Eye (tissue), 1 donor: ENCODE measurements around the gene TMEM266.

Experiments
- DNase-seq: peaks from one replicate; pipeline ENCODE4 v3.0.0-alpha.2; 2015

Gene TMEM266

GRCh38 chr15:76138436-76138835 lies 78.7 kb downstream of the TMEM266 start:
- no peak for DNase-seq

- peak; percentile 93 for DNase-seq
These were observed 79.7 kb downstream of the TMEM266 start for GRCh38 chr15:76139368-76140073.

- no peak for DNase-seq
These were observed 80.3 kb downstream of the TMEM266 start for GRCh38 chr15:76140074-76140464.

- DNase-seq, result no peak
These were observed 87.0 kb downstream of the TMEM266 start for GRCh38 chr15:76146812-76147211.

DNA sequence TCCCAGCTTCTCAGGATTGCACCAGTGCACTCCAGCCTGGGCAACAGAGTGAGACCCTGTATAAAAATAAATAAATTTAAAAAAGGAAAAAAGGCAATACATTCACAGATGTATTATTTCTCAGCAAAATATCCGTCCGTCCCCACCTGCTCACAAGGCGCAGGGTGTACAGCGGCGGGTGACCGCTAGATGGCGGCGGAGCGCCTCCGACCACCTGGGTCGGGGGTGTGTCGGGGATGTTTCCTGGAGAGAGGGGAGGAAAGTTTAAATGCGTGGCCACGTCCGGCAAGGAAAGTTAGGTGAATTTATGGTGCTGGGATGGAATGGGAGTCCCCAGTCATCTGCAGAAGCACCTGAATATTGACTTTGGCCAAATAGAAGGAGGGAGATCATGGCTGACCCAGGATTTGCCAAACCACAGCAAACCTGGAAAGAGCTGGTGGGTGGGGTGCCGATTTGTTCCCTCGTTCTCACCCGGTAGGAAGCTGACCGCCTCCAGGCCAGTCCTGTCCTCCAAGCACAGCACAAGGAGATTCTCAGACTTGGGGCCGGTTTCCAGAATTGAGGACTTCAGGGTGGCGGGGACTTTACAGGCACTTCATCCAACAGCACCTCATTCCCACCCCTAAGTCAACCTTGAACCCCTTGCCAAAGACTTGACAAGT lies 88.3 kb downstream of the TMEM266 start:
- DNase-seq, result peak; percentile 71

DNA sequence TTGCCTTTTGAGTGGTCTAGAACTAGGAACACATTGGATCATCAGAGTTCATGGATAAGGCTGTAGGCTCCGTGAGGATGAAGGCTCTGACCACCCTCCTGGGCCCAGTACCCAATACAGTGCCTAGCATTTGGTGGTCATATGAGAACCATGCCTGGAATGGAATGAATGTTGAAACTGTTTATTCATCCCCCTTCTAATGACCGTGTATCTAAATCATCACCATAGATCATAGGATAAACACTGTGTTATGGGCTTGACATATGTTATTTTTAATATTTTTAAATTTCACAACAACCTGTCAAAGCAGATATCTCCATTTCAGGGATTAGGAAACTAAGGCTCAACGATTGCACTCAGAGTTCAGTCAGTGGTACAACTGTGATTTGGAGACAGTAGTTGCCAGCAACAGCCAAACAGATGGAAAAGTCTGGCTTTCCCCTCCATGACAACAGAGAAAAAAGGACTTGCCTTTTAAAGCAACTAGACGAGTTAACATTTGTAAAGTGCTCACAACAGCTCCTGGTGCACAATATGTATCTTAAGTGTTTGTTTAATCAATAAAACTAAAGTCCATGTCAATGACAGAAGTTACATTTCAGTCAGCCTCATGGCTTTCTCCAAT lies 89.6 kb downstream of the TMEM266 start:
- DNase-seq, result no peak

- no peak for DNase-seq
These were observed 90.7 kb downstream of the TMEM266 start for GRCh38 chr15:76150513-76150912.

- peak; percentile 93 for DNase-seq
These were observed 91.3 kb downstream of the TMEM266 start for GRCh38 chr15:76150971-76151598.

DNA sequence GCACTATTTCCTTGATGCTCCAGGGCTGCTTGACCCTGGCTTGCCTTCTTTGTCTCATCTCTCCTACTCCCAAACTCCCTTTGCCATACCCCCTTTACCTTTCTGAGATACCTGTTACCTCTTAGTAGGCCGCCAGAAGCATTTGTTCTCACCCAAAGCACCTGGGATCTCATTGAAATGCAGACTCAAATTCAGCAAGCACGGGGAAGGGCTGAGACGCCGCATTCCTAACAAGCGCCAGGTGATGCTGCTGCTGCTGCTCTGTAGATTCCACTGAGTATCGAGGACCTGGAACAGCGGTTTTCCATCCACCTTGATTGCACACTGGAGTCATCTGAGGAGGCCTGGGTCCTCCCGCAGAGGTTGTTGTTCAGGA lies 91.8 kb downstream of the TMEM266 start:
- DNase-seq, result no peak

DNA sequence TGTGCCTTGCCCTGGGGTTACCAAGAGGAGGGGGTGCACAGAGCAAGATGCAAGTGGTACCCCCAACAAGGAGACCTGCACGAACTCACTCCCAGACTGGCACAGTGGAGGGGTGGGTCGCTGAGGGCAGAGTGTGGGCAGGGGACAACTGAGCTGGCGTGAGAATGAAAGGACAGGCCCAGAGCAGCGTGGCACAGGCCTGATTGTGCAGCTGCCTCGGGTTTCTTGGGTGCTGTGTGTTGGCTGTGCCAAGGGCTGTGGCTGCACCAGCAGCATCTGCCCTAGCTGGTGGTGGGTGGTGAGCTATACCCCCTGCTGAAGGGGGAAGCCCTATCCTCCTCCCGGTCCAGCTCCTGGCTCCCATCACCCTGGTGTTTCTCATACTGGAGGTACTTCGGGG lies 92.4 kb downstream of the TMEM266 start:
- DNase-seq, result no peak

DNA sequence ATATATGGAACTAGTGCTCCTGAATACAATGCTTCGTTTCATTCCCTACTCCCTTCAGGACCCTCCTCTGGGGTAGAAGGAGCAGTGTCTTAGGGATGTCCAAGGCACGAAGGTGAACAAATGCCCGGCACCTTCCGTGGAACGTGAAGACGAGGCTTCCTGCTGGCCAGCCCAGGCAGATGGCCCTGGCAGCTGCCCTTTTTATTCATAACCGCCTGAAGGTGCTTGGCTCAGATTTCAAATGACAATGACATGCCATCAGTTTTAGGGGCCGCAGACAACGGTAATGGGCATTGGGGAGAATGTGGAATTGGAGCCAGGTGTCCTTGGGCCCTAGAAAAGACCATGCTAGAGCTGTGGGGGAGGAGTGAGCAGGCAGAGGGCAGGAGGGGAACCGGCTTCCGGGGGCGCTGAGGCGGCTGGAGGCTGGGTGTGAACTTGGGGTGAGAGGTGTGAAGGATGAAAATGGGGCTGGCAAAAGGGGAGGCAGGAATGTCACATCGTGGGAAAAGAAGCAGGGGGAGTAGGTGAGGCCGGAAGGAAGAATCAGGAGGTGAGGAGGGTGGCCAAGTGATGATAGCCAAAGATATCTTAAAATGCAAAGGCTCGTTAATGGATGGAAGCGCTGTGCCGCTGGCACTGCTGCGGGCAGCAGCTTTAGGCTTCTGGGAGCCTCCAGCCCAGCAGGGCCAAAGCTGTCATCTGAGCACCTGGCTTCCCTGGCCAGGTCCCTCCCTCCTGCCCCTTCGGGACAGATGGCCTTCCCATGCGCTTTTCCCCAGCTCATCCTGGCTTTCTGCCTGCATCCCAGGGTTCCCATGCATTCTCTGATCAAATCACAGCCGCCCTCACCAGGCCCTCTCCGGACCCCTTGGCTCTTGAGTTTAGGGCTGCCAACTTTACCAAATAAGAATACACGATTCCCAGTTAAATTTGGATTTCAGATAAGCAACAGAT lies 93.7 kb downstream of the TMEM266 start:
- DNase-seq, result no peak

GRCh38 chr15:76155731-76156130 lies 95.9 kb downstream of the TMEM266 start:
- DNase-seq, result no peak

- DNase-seq, result no peak
These were observed 98.4 kb downstream of the TMEM266 start for GRCh38 chr15:76158226-76158625.

- DNase-seq, result no peak
These were observed 99.0 kb downstream of the TMEM266 start for GRCh38 chr15:76158815-76159214.

DNA sequence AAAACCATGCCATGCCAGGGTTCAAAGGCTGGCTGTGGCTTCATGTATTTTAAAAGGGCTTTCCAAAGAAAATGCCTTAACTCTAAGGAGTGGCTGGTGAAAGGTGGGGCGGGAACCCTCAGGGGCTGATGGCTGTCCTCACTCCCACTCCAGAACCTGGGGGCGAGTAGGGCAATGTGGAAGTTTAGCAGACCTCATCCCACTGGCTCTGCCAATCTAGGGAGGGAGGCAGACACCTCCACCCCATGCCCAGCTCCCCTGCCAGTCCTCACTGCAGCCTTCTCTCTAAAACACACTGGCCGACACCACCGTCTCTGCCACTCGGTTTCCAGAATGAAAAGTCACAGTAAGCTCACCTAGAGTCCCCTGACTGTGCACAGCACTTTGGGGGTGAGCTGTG lies 99.5 kb downstream of the TMEM266 start:
- DNase-seq, result no peak

DNA sequence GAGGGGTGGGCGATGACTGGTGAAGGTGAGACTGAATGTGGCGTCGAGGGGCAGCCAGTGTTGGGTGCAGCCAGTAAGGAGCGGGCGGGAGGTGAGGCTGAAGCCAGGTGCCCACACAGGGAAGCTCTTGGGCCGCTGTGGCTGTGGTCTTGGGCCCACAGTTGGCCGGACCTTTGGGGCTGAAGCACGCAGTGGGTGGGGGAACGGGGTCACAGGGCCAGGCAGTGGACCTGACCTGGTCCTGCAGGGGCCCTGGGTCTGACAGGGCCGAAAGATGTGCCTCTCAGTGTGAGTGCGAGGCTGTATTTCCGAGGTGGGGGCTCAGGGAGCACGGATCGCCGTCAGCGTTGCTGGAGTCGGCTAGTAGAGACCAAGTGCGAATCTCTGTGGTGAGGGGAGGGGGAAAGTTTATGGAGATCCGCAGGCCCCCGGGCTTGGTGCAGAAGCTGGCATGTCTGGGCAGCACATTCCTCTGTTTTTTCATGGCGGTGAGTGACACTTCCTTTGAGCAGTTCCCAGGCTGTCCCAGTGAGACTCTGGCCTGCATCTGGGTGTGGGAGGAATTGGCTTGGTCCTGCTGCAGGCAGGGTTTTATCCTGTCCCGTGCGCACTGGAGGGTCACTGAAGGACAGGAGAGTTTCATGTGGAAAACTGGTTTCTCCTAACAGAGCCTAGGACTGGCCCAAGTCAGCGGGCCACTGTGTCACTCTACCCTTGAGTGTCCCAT lies 100.8 kb downstream of the TMEM266 start:
- DNase-seq, result no peak

DNA sequence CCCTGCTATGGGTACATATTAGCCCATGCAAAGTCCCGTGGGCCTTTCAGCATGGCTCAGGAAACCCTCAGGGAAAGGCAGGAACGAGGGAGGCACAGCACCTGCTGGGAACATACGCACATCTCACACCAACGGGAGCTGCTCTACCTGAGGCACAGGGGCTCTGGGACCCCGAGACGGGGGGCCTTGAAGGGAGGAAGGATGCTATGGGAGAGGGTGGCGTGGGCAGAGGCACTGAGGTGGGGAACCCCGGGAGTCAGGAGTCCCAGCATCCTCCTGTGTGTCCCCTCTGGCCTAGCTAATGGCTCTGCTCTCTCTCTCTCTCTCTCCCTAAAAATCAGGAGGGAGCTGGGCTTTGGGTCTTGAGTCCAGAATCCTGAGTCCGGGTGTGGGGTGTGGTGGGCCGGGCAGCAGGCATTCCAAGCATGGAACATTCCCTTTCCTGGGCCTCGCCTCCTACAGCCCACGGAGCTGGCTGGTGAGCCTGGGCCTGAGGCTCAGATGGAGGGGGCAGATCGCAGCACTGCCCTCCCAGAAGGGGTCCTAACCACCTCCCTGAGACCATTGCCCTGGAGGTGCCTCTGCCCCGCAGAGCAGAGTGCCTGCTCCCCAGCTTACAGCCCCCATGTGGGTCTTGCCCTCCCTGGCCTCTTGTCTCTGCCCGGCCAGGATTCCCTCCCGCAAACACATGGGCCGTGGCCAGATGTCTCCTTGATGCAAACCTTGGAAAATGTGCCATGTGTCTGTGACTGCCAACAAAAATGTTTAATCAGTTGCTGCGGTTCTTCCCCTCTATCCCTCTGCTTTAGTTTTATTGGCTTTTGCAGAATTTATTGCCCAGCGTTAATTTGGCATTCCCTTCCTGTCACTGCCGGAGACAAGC lies 101.6 kb downstream of the TMEM266 start:
- no peak for DNase-seq

DNA sequence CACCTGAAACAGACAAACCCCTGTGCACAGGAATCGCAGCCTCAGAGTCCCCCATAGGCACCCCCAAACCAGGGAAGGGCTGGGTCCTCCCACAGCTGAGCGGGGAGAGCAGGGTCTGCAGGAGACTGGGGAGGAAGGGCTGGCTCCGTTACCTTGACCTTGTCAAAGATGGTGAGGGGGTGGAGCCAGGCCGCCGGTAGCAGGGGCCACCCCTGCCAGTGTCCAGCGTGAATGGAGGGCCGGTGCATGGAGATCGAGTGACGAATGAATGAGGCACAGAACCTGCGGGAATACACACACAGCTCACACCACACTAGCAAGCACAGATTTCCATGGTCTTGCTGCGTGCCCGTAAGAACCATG lies 102.2 kb downstream of the TMEM266 start:
- no peak for DNase-seq

- no peak for DNase-seq
These were observed 103.1 kb downstream of the TMEM266 start for GRCh38 chr15:76162784-76163456.
